NCI-H2171 (cell line): ENCODE measurements around the gene C3AR1.
"Not testable (repeated sequence)": the region's sequence is repeated elsewhere in the genome, so short reads cannot be mapped to it uniquely, and the experiment has no call there.

Experiments
- DNase-seq: peaks from one replicate; lab custom pipeline; 2025; lab: John Stamatoyannopoulos, UW

C3AR1 gene

GRCh38 chr12:8065991-8066594 is at the start of gene C3AR1:
Gene C3AR1, minus strand, starts transcription at chr12:8066359. Its CDS starts 6,174 bp downstream, at chr12:8060185.
- DNase-seq = no peak

GRCh38 chr12:8113117-8113516 is 47.0 kb upstream of the C3AR1 start:
- not testable (repeated sequence) for DNase-seq

- peak; percentile 95 for DNase-seq
Observed at GRCh38 chr12:8108808-8109398, 42.7 kb upstream of the C3AR1 start.

- no peak for DNase-seq
Observed at GRCh38 chr12:8099235-8099634, 33.1 kb upstream of the C3AR1 start.

- no peak for DNase-seq
Observed at GRCh38 chr12:8096281-8096915, 30.2 kb upstream of the C3AR1 start.

GRCh38 chr12:8093291-8093690 is 27.1 kb upstream of the C3AR1 start:
- no peak for DNase-seq

GRCh38 chr12:8089716-8090115 is 23.6 kb upstream of the C3AR1 start:
- no peak for DNase-seq

GRCh38 chr12:8089277-8089676 is 23.1 kb upstream of the C3AR1 start:
- DNase-seq = not testable (repeated sequence)

- DNase-seq = no peak
Observed at GRCh38 chr12:8088574-8088973, 22.4 kb upstream of the C3AR1 start.

GRCh38 chr12:8087666-8088065 is 21.5 kb upstream of the C3AR1 start:
- no peak for DNase-seq

- DNase-seq = not testable (repeated sequence)
Observed at GRCh38 chr12:8084351-8084750, 18.2 kb upstream of the C3AR1 start.

GRCh38 chr12:8082808-8083100 is 16.6 kb upstream of the C3AR1 start:
- DNase-seq = no peak

GRCh38 chr12:8081251-8081920 is 15.2 kb upstream of the C3AR1 start:
- DNase-seq = peak; percentile 66

- DNase-seq = no peak
Observed at GRCh38 chr12:8080120-8080519, 14.0 kb upstream of the C3AR1 start.

GRCh38 chr12:8078916-8079315 is 12.8 kb upstream of the C3AR1 start:
- no peak for DNase-seq

- peak; percentile 94 for DNase-seq
Observed at GRCh38 chr12:8078398-8078797, 12.2 kb upstream of the C3AR1 start.

GRCh38 chr12:8077207-8077606 is 11.0 kb upstream of the C3AR1 start:
- DNase-seq = peak; percentile 56

GRCh38 chr12:8076366-8076765 is 10.2 kb upstream of the C3AR1 start:
- no peak for DNase-seq

- DNase-seq = no peak
Observed at GRCh38 chr12:8075935-8076334, 9.8 kb upstream of the C3AR1 start.

- DNase-seq = not testable (repeated sequence)
Observed at GRCh38 chr12:8071820-8072219, 5.7 kb upstream of the C3AR1 start.

- DNase-seq = no peak
Observed at GRCh38 chr12:8069582-8069981, 3.4 kb upstream of the C3AR1 start.

GRCh38 chr12:8064131-8064530 is 2.0 kb downstream of the C3AR1 start:
- no peak for DNase-seq

- no peak for DNase-seq
Observed at GRCh38 chr12:8058506-8058905, 7.7 kb downstream of the C3AR1 start.
